HepG2 (cell line): ENCODE results near the gene ST6GALNAC6. TPM values are rescaled to one million over a fixed set of nuclear protein-coding genes. Genes with fewer than 3 reads are reported as not detected.

Experiments used
- CENPBD1 ChIP-seq: sonication (generic); formaldehyde crosslinking; IDR thresholded peaks from 2 replicates; pipeline ENCODE4 v1.8.0; 2022; ENCODE audit warnings: missing genetic modification reagents, low read depth, mild to moderate bottlenecking, borderline replicate concordance
- KLF13 ChIP-seq: sonication (generic); formaldehyde crosslinking; IDR thresholded peaks from 2 replicates; pipeline ENCODE4 v1.4.0; 2020; ENCODE audit warnings: mild to moderate bottlenecking, missing genetic modification reagents
- MEIS1 ChIP-seq: sonication (generic); formaldehyde crosslinking; IDR thresholded peaks from 2 replicates; pipeline ENCODE4 v1.9.0; 2021; ENCODE audit warnings: mild to moderate bottlenecking, missing genetic modification reagents, moderate library complexity, borderline replicate concordance
- PCBP2 ChIP-seq: fragments of 200-400 bp; formaldehyde crosslinking; optimal IDR thresholded peaks from 2 replicates; pipeline ENCODE3; 2018; ENCODE audit warnings: low read length, low read depth; ENCODE audit not compliant: poor library complexity, severe bottlenecking
- PHF5A ChIP-seq: IDR thresholded peaks from one replicate; pipeline ENCODE4 v1.6.1; 2018; ENCODE audit warnings: low read depth, missing genetic modification reagents; ENCODE audit not compliant: unreplicated experiment
- PRDM15 ChIP-seq: sonication (generic); formaldehyde crosslinking; IDR thresholded peaks from 2 replicates; pipeline ENCODE4 v1.4.0; 2020; ENCODE audit warnings: missing genetic modification reagents
- SCMH1 ChIP-seq: sonication (generic); formaldehyde crosslinking; IDR thresholded peaks from 2 replicates; pipeline ENCODE4 v1.9.0; 2021; ENCODE audit warnings: missing genetic modification reagents, mild to moderate bottlenecking, borderline replicate concordance
- SNAI1 ChIP-seq: sonication (generic); formaldehyde crosslinking; IDR thresholded peaks from 2 replicates; pipeline ENCODE4 v1.5.0; 2020; ENCODE audit warnings: mild to moderate bottlenecking, missing genetic modification reagents, borderline replicate concordance
- SP4 ChIP-seq: sonication (generic); formaldehyde crosslinking; IDR thresholded peaks from 2 replicates; pipeline ENCODE4 v1.8.1; 2023; ENCODE audit warnings: mild to moderate bottlenecking, missing genetic modification reagents
- TOPORS ChIP-seq: sonication (generic); formaldehyde crosslinking; IDR thresholded peaks from 2 replicates; pipeline ENCODE4 v1.8.0; 2023; ENCODE audit warnings: mild to moderate bottlenecking, missing genetic modification reagents
- TSC22D2 ChIP-seq: sonication (generic); formaldehyde crosslinking; IDR thresholded peaks from 2 replicates; pipeline ENCODE4 v1.5.1; 2020; ENCODE audit warnings: missing genetic modification reagents, mild to moderate bottlenecking, borderline replicate concordance
- ZBTB33 ChIP-seq: sonication (generic); formaldehyde crosslinking; IDR thresholded peaks from 2 replicates; pipeline ENCODE4 v1.4.0; 2020; ENCODE audit warnings: missing genetic modification reagents
- ZKSCAN8 ChIP-seq: IDR thresholded peaks from 2 replicates; pipeline ENCODE4 v1.6.1; 2016; ENCODE audit warnings: borderline replicate concordance, missing genetic modification reagents, missing compliant biosample characterization
- ZMAT3 ChIP-seq: sonication (generic); formaldehyde crosslinking; conservative IDR thresholded peaks from 2 replicates; pipeline ENCODE4 v1.7.0; 2021; ENCODE audit warnings: missing genetic modification reagents
- ZNF274 ChIP-seq: sonication (generic); formaldehyde crosslinking; IDR thresholded peaks from 2 replicates; pipeline ENCODE4 v1.5.1; 2020; ENCODE audit warnings: mild to moderate bottlenecking, missing genetic modification reagents
- ZNF431 ChIP-seq: sonication (generic); formaldehyde crosslinking; IDR thresholded peaks from 2 replicates; pipeline ENCODE4 v1.9.0; 2022; ENCODE audit warnings: missing genetic modification reagents, low read depth, mild to moderate bottlenecking, borderline replicate concordance
- ZNF558 ChIP-seq: sonication (generic); formaldehyde crosslinking; IDR thresholded peaks from 2 replicates; pipeline ENCODE4 v1.9.0; 2022; ENCODE audit warnings: mild to moderate bottlenecking, missing genetic modification reagents, borderline replicate concordance
- ZNF567 ChIP-seq: sonication (generic); formaldehyde crosslinking; IDR thresholded peaks from 2 replicates; pipeline ENCODE4 v1.8.1; 2023; ENCODE audit warnings: mild to moderate bottlenecking, missing genetic modification reagents, borderline replicate concordance
- ZNF766 ChIP-seq: sonication (generic); formaldehyde crosslinking; IDR thresholded peaks from 2 replicates; pipeline ENCODE4 v1.5.0; 2020; ENCODE audit warnings: missing genetic modification reagents, borderline replicate concordance
- polyA plus RNA-seq, 8 experiments: library from polyadenylated mRNA; depleted of rRNA in 3 of 8; stranded (reverse) in 7 of 8; unstranded in 1 of 8; fragments of >200 nt; fragmentation: Illumina TruSeq in 4 of 8; extraction: Trizol in 4 of 8; gene quantifications; 2 replicates each; pipeline versions ENCODE4 v1.2.1 to v1.2.3, GENCODE V29; 2011 to 2016; ENCODE audit warnings: low read depth in 4 of 8, missing spikeins in 1 of 8, mixed read lengths in 1 of 8; ENCODE audit not compliant: insufficient read depth in 1 of 8
- total RNA-seq, 5 experiments: library from RNA; depleted of rRNA; stranded (reverse); fragments of >200 nt; fragmentation: Illumina TruSeq; extraction: Trizol; gene quantifications; 2 replicates each; pipeline ENCODE4 v1.2.3, GENCODE V29; 2016; ENCODE audit warnings: low read depth in 1 of 5
- TF ChIP-seq, protein P1 (sequence below): sonication (generic); formaldehyde crosslinking; IDR thresholded peaks from 2 replicates; pipeline ENCODE4 v1.4.0; 2020; ENCODE audit warnings: mild to moderate bottlenecking, missing genetic modification reagents

ST6GALNAC6 gene
- total and polyA plus RNA-seq, 2 of the 13 experiments (the other 11 are each of a cell fraction or from before 2014, with no cell fraction given): 18.5 to 65.4 TPM

DNA sequence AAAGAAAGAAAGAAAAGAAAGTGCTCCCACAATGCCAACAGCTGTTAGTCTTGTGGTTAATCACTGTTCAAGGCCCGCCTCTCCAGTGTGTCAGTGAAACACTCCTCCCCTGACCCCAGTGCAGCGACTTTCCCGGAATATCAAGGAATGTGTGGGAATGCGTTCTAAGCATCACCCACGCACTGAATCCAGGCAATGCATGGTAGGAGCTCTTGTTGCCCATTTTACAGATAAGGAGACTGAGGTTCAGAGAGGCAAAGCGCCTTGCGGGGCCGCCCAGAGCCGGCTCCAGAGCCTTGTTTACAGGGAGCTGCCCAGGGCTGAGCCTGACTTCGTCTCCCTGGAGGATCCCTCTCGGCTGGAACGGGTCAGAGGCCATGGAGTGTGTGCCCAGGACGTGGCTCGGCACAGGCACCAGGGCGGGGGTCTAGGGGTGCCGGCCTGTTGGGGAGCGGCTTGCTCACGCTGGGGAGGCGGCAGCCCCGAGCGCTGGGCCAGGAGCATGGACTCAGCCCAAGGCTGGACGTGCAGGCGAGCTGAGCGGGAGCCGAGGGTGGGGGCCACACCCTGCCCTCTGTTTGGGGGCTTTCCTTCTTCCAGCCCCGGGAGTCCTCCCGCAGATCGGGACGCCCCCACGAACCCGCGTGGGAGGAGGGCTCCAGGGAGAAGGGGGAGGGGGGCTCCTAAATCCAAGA is 823 bp downstream of the ST6GALNAC6 start (continued):
- TF ChIP-seq CENPBD1 (CRISPR knock-in tag): no peak
- no peak for TF ChIP-seq PHF5A (CRISPR knock-in tag)
- no peak for TF ChIP-seq SNAI1 (CRISPR knock-in tag)
- no peak for TF ChIP-seq ZMAT3 (CRISPR knock-in tag)
- no peak for TF ChIP-seq MEIS1
- TF ChIP-seq ZNF431 (CRISPR knock-in tag): peak; percentile 54; the same call in 1 of the 2 replicates
- no peak for TF ChIP-seq TOPORS
- TF ChIP-seq ZNF766 (CRISPR knock-in tag): 0 out of 2 replicates have a peak, but pooled peaks have one; percentile 32
- no peak for TF ChIP-seq SCMH1 (CRISPR knock-in tag)
- no peak for TF ChIP-seq TSC22D2 (CRISPR knock-in tag)
- no peak for TF ChIP-seq KLF13 (CRISPR knock-in tag)
- TF ChIP-seq PRDM15 (CRISPR knock-in tag): no peak
- TF ChIP-seq ZKSCAN8 (CRISPR knock-in tag): peak; percentile 52; the same call in 1 of the 2 replicates
- peak; percentile 65; the same call in 1 of the 2 replicates for TF ChIP-seq SP4 (CRISPR knock-in tag)
- TF ChIP-seq ZBTB33 (CRISPR knock-in tag): no peak; the same call in 1 of the 2 replicates
- no peak for TF ChIP-seq PCBP2
- no peak for TF ChIP-seq ZNF567
- TF ChIP-seq ZNF274 (CRISPR knock-in tag): no peak; the same call in 1 of the 2 replicates
- TF ChIP-seq, protein P1, sequence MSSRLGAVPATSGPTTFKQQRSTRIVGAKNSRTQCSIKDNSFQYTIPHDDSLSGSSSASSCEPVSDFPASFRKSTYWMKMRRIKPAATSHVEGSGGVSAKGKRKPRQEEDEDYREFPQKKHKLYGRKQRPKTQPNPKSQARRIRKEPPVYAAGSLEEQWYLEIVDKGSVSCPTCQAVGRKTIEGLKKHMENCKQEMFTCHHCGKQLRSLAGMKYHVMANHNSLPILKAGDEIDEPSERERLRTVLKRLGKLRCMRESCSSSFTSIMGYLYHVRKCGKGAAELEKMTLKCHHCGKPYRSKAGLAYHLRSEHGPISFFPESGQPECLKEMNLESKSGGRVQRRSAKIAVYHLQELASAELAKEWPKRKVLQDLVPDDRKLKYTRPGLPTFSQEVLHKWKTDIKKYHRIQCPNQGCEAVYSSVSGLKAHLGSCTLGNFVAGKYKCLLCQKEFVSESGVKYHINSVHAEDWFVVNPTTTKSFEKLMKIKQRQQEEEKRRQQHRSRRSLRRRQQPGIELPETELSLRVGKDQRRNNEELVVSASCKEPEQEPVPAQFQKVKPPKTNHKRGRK (CRISPR knock-in tag): no peak
- TF ChIP-seq ZNF558 (CRISPR knock-in tag): peak; percentile 65; the same call in 1 of the 2 replicates
